NCI-H748 (cell line): Measurements from ENCODE around the gene PRRC2C.
"Not testable (repeated sequence)": the region's sequence is repeated elsewhere in the genome, so short reads cannot be mapped to it uniquely, and the experiment has no call there.

Source experiments
- DNase-seq: peaks from one replicate; lab custom pipeline; 2025; ENCODE audit not compliant: unreplicated experiment; lab: John Stamatoyannopoulos, UW

PRRC2C gene

DNA sequence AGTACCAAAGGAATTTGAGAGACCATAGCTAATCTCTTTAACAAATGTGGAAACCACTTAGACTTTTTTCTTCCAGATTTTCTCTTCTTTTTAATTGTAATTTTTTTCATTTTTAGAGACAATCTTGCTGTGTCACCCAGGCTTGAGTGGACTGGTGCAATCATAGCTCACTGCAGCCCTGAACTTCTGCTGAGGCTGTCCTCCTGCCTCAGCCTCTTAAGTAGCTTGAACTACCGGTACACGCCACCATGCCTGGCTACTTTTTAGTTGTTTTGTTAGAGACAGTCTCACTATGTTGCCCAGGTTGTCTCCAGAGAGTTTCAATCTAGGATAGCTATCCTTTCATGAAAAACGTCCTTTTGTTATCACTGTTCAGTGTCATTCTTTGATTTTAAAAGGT lies 15.0 kb downstream of the PRRC2C start:
- no peak for DNase-seq

DNA sequence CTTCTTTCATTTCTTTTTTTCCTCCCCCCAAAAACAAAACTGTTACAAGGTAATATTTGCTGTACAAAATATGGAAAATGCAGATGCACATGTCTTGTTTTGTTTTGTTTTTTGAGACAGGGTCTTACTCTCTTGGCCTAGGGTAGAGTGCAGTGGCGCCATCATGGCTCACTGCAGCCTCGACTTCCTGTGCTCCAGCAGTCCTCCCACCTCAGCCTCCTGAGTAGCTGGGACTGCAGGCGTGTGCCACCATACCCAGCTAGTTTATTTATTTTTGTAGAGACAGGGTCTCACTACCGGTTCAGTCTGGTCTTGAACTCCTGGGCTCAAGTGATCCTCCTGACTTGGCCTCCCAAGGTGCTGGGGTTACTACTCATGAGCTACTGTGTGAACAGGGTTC lies 15.5 kb downstream of the PRRC2C start:
- DNase-seq: no peak

DNA sequence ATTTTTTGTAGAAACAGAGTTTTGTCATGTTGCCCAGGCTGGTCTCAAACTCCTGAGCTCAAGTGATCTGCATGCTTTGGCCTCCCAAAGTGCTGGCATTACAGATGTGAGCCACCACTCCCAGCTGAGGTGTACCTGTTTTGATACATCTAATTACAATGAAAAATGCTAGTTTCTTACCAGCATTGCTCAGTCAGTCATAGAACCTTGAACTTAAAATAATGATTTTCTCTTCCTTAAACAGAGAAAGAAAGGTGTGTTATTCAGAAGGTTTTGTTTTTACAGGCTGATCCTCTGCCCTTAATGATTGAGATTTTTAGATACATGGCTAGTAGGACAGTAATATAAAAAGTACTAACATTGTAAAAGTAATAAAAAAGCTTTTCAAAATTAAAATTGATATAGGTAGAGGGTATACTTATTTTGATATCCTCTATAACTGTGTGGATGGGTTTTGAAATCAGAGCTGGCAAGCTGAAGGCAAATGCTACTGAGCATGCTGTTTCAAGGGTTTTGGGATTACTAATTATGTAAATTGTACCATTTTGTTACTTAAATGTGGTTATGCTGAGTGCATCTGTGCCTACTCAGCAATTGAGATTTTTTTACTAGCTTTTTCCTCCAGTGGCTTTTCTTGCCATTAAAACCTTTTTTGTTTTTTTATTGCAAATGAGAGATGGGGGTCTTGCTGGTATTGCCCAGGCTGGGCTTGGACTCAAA lies 16.1 kb downstream of the PRRC2C start:
- DNase-seq: no peak

DNA sequence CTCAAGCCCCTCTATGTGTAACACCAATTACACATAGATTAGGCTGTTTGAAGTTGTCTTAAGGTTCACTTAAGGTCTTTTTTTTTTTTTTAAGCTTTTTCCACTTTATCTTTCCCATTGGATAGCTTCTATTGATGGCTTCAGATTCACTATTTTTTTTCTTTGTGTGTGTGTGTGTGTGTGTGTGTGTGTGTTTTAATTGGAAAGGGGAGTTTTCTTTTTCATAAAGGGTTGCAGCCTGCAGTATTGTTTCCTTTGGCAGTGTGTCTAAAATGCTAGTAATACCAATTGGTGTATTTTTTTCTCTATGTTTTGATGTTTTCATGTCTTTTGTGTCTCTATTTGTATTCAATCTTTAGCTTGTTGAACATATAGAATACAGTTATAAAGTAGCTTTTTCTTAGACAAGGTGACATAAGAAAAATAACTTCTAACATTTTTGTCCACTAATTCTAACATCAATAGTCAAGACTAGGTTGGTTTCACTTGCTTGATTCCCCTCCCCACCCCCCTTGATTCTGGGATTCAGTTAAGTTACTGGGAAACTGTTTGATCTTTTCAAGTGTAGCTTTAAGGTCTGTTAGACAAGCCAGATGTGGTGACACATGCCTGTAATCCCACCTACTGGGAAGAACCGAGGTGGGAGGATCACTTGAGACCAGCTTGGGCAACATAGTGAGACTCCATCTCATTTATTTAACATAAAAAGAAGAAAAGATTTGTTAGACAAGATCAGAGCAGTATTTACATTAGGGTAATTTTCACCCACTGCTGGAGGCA lies 21.4 kb downstream of the PRRC2C start:
- no peak for DNase-seq

DNA sequence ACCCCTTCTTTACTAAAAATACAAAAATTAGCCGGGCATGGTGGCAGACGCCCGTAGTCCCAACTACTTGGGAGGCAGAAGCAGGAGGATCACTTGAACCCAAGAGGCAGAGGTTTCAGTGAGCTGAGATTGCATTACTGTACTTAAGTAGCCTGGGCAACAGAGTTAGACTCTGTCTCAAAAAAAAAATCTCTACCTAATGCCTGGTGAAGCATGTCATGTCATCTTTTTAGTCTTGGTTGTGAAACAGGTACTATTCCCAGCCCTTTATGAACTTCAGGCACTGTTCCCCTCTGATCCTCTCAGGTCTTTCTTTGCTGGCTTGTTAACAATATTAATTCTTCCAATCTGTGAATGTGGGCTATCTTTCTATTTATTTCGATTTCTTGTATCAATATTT lies 22.1 kb downstream of the PRRC2C start:
- no peak for DNase-seq

DNA sequence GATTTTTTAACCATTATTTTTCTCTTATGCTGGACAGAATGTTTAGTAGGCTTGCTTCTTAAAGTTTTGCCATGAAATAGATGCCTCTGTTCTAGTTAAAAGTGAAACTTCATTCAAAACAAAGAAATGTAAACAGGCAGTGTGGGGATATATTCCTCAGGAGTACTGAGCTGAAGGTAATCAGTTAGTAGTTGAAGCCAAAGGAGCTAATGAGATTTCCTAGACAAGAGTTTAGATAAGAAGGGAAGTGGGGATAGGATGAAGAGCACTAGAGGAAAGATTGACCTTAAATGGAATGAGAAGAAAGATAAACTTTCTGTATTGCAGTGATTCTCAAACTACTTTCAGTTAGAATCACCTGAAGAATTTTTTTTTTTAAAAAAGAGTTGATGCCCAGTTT lies 23.9 kb downstream of the PRRC2C start:
- no peak for DNase-seq

DNA sequence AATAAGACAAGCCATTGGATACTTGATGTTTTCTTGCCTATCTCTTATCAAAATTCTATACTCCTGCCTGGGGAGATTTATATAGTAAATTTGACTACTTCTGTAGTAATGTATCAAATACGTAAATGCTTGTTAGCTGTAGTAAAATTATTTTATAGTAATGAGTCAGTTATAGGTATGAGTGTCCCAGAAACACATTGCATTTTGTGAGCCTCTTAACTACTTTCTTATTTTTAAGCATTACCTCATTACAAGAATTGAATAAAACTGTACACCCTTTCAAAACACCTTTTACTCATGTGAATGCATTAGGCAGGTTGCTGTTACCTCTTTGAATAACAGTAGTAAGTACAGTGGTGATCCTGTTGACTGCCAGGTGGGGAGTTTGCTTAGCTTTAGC lies 28.4 kb downstream of the PRRC2C start:
- no peak for DNase-seq

DNA sequence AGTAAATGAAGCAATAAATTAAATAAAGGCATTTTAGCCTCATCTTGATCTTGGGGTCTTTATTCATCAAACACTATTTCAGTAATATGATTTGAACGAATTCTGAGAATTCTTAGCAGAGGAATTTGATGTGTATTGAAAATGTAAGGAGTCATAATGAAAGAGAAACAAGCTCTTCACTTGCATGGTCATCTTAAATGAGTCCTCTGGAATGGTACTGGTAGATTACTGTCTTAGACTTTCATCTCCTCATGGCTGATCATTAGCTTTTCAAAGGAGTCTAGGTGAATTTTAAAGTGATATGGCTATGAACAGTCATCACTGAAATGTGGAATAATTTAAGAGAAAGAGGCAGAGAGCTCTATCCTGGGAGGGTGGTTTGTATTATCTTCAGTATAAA lies 30.0 kb downstream of the PRRC2C start:
- no peak for DNase-seq

DNA sequence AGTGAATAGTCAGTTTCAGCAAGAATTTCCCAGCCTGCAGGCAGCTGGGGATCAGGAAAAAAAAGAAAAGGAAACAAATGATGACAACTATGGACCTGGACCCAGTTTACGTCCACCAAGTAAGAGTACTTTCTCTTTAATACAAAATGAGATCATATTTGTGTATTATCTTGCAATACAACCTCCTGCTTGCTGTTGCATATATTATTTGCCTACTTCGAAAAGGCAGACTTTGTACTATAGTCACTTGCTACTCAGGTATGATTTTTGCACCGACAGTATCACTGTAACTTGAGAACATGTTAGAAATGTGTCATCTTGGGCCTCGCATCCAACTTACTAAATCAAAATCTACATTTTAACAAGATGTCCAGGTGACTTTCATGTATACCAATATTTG lies 30.4 kb downstream of the PRRC2C start:
- no peak for DNase-seq

DNA sequence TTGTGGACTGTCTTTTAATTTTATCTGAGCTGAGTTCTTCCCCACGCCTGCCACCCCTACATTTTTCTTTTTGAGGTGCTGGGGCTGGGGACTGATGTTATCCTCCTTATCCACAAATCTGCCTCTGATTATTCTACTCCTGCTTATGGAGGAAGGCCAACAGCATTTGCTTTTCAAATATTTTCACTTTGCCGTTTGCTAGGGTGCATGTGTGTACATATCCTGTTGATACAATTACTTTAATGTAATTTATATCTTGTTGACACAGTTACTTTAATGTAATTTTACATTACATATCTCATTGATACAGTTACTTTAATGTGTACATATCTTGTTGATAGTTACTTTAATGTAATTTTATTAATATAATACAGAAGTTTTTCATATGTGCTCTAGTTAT lies 36.2 kb downstream of the PRRC2C start:
- DNase-seq: no peak

DNA sequence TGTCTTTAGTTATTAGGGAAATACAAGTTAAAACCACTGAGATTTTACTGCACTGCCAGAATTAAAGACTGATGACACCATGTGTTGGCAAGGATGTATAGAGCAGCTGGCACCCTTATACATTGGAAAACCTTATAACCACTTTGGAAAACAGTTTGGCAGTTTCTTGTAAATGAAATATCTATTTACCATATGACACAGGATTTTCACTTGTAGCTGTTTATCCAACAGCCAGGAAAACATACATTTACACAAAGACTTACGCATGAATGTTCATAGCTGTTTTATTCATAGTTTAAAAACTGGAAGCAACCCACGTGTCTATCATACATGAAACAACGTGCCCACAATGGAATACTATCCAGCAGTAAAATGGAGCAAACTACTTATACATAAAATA lies 45.3 kb downstream of the PRRC2C start:
- no peak for DNase-seq

DNA sequence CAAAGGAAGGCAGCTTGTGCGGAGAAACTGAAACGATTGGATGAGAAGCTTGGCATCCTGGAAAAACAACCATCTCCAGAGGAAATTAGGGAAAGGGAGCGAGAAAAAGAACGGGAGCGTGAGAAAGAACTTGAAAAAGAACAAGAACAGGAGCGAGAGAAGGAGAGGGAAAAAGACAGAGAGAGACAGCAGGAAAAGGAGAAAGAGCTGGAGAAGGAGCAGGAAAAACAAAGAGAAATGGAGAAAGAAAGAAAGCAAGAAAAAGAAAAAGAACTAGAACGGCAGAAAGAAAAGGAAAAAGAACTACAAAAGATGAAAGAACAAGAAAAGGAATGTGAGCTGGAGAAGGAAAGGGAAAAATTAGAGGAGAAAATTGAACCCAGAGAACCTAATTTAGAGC lies 47.2 kb downstream of the PRRC2C start:
- DNase-seq: no peak

DNA sequence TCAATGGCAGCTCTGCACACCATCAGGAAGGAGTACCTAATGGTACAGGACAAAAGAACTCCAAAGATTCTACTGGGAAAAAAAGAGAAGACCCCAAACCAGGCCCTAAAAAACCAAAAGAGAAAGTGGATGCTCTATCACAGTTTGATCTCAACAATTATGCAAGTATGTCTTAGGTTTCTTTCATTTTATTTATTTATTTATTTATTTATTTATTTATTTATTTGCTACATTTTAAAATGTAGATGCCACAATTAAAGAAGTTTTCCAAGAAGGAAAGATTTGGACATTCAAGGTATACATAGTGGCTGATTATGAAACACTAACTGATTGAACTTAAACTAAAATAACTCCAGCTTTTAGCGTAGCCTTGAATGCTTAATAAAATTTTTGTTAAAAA lies 60.2 kb downstream of the PRRC2C start:
- DNase-seq: no peak

DNA sequence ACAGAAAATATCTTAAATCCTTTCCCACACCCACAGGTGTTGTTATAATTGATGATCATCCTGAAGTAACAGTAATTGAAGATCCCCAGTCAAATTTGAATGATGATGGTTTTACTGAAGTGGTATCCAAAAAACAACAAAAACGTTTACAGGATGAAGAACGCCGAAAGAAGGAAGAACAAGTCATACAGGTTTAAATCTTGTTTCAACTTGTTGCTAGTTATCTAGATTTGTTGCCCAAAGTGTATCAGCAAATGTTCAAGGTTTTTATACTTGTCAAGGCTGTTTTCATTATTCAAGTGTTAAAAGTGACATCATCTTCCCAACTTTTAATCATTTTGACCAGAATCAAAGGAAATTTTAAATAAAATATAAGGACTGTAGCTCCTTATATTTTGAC lies 64.7 kb downstream of the PRRC2C start:
- no peak for DNase-seq

DNA sequence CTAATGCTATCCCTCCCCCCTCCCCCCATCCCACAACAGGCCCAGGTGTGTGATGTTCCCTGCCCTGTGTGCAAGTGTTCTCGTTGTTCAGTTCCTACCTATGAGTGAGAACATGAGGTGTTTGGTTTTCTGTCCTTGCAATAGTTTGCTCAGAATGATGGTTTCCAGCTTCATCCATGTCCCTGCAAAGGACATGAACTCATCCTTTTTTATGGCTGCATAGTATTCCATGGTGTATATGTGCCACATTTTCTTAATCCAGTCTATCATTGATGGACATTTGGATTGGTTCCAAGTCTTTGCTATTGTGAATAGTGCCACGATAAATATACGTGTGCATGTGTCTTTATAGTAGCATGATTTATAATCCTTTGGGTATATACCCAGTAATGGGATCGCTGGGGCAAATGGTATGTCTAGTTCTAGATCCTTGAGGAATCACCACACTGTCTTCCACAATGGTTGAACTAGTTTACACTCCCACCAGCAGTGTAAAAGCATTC lies 65.3 kb downstream of the PRRC2C start:
- not testable (repeated sequence) for DNase-seq

DNA sequence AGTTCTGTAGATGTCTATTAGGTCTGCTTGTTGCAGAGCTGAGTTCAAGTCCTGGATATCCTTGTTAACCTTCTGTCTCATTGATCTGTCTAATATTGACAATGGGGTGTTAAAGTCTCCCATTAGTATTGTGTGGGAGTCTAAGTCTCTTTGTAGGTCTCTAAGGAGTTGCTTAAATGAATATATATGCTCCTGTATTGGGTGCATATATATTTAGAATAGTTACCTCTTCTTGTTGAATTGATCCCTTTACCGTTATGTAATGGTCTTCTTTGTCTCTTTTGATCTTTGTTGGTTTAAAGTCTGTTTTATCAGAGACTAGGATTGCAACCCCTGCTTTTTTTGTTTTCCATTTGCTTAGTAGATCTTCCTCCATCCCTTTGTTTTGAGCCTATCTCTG lies 68.6 kb downstream of the PRRC2C start:
- DNase-seq: peak; percentile 67

DNA sequence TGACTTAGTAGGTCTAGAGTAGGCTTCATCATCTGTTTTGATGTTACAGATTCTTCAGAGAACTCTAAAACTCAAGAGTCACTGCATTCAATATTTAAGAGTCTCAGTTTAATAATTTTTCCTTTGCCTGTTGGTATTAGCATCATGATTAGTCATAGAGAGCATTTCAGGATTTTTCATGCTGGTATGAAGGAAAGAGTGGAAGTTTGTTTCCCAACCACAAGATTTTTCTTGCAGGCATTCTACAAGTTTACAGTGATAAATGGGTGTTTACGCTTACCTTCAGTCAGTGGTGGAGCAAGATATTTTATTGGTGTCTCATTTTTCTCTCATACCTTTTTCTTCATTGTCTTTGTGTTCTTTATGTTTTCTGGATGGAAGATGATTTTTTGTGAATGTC lies 78.3 kb downstream of the PRRC2C start:
- no peak for DNase-seq

DNA sequence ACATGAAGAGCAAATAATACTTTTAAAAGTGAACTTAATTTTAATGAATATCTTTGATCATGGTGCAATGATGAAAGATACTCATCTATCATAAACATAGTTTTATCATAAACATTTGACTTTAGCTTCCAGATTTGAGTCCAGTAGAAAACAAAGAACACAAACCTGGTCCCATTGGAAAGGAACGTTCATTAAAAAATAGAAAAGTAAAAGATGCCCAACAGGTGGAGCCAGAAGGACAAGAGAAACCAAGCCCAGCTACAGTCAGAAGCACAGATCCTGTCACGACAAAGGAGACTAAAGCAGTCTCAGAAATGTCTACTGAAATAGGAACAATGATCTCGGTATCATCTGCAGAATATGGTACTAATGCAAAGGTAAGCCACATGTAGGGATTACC lies 81.1 kb downstream of the PRRC2C start:
- no peak for DNase-seq

DNA sequence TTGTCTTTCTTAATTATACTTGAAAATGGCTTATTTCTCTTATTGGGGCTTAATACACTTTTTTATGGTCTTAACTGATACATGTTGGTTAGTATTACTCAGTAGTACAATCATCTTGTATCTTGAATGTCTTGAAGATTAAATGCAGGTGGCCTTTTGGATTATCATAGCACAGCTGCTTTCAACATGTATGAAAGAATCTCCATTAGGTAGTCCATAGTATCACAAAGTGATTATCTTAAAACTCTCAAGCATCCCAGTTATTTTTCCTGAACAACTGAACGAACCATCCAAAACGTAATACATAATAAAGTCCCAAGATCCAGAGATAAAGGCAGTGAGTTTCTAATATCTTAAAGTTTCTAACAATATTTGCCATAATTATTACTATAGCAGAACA lies 85.0 kb downstream of the PRRC2C start:
- no peak for DNase-seq

DNA sequence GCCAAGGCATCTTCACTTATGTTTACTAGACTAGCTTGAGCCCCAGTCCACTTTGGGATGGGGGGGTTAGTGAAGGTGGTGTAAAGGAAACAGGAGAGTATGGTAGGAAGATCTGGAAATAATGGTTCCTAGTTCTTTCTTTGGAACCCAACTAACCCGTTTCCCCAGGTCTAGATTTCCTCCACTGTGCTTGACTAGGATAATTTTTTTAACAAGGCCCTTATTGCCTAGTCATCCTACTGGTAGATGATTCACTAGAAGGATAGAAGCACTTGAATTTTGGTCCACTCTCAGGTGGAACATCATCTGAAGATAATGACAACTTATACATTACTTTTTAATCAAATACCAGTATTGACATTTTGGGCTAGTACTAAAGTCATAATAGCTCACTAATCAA lies 90.8 kb downstream of the PRRC2C start:
- no peak for DNase-seq

DNA sequence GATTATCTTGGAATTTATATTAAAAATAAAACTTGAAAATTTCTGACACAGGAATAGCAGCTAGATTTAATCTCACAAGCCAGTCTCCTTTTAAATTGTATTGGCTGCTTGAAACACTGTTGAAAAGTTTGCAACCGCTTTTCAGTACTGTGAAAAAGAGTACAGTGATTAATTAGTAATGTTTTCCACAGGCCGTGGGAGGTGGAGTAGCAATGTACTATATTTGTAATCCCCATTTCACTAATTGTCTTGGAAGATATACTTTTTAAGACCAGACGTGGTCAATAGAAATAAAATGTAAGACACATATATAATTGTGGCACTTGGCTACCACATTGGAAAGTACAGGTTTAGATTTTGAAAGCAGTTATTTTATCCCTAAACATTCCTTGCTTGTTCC lies 95.9 kb downstream of the PRRC2C start:
- no peak for DNase-seq

DNA sequence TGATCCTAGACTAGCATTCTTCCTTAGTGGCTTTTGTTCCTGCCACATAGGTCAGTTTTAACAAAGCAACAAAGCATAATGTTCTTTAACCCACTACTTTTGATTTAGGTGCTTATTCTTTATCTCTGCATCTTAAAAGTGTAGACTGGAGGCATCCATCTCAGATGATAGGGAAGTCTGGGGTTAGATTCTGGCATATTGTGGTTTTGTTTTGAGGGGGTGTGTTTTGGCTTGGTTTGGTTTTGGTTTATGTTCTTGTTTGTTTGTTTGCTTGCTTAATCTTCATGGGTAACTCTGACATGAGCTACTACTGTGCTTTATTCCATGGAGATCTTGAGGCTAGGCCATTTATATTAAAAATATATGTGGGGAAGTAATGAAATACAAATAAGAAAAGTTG lies 96.4 kb downstream of the PRRC2C start:
- no peak for DNase-seq

DNA sequence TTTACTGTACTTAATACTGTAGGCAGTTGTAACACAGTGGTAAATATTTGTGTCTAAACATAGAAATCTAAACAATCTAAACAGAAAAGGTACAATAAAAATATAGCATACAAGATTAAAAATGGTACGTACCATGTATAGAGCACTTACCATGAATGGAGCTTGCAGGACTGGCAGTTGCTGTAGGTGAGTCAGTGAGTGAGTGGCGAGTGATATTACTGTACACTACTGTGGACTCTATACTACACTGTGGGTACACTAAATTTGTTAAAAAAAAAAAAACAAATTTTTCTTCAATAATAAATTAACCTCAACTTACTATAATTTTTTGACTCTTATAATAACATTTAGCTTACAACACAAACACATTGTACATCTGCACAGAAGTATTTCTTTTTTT lies 97.3 kb downstream of the PRRC2C start:
- DNase-seq: no peak
